GM12874 (cell line): ENCODE data around the gene ARHGAP35.

Experiments
- CTCF ChIP-seq: IDR thresholded peaks from 2 replicates; pipeline ENCODE4 v1.5.1; 2011; ENCODE audit warnings: low read depth, mild to moderate bottlenecking, control low read depth, low read length, moderate library complexity; ENCODE audit not compliant: insufficient read depth

Gene ARHGAP35

GRCh38 chr19:46906221-46906620 is 45.4 kb downstream of the ARHGAP35 start:
- no peak for TF ChIP-seq CTCF

GRCh38 chr19:46907880-46908279 is 47.1 kb downstream of the ARHGAP35 start:
- TF ChIP-seq CTCF: no peak

GRCh38 chr19:46909356-46909755 is 48.6 kb downstream of the ARHGAP35 start:
- no peak for TF ChIP-seq CTCF
